Measurements from ENCODE around the gene TM4SF20.
A peak's percentile ranks its signal among the peaks of the same experiment; 100 is the strongest.
"Not testable (repeated sequence)": the region's sequence is repeated elsewhere in the genome, so short reads cannot be mapped to it uniquely, and the experiment has no call there.

TM4SF20 gene

DNA sequence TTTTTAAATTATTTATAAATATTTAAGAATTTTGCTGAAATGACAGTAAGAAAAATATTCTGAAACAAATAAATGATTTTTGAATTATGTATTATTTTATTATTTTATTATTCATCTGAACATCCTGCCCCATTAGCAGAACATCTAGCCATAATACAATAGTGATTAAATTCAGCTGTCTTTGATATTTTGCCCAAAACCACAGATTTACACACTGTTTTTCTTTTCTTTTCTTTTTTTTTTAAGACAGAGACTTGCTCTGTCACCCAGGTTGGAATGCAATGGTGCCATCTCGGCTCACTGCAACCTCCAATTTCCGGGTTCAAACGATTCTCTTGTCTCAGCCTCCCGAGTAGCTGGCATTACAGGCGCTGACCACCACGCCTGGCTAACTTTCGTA lies 10.6 kb upstream of the TM4SF20 start:
- TF ChIP-seq, protein P1, sequence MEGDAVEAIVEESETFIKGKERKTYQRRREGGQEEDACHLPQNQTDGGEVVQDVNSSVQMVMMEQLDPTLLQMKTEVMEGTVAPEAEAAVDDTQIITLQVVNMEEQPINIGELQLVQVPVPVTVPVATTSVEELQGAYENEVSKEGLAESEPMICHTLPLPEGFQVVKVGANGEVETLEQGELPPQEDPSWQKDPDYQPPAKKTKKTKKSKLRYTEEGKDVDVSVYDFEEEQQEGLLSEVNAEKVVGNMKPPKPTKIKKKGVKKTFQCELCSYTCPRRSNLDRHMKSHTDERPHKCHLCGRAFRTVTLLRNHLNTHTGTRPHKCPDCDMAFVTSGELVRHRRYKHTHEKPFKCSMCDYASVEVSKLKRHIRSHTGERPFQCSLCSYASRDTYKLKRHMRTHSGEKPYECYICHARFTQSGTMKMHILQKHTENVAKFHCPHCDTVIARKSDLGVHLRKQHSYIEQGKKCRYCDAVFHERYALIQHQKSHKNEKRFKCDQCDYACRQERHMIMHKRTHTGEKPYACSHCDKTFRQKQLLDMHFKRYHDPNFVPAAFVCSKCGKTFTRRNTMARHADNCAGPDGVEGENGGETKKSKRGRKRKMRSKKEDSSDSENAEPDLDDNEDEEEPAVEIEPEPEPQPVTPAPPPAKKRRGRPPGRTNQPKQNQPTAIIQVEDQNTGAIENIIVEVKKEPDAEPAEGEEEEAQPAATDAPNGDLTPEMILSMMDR (IDR thresholded peaks at IDR 0.05; ENCODE audit: control insufficient read depth, insufficient read depth, low read depth, low read length, missing control alignments), result no peak
- DNase-seq (ENCODE audit: low read depth), result no peak
- H3K4me3 ChIP-seq (ENCODE audit: control insufficient read depth, low read depth, low read length), result no peak overlapping the region

DNA sequence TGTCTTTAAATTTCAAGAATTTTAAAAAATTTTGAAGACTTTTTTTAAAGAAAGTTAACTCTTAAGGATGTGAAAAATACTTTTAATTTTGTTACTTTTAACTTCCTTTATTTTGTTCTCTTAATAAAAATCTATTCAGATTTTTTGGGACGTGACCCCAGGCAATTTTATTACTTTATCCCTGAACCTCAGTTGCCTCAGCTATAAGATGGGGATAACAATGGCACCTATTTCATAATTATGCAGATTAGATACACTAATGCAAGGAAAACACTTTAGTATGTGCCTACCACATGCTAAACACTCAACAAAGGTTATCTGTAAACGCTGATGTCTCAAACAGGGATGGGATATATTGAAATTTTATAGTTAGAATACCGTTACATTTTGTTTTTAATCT lies 10.1 kb upstream of the TM4SF20 start:
- TF ChIP-seq, protein P1 (IDR thresholded peaks at IDR 0.05; ENCODE audit: control insufficient read depth, insufficient read depth, low read depth, low read length, missing control alignments), result no peak
- no peak for DNase-seq (ENCODE audit: low read depth)
- no peak overlapping the region for H3K4me3 ChIP-seq (ENCODE audit: control insufficient read depth, low read depth, low read length)

DNA sequence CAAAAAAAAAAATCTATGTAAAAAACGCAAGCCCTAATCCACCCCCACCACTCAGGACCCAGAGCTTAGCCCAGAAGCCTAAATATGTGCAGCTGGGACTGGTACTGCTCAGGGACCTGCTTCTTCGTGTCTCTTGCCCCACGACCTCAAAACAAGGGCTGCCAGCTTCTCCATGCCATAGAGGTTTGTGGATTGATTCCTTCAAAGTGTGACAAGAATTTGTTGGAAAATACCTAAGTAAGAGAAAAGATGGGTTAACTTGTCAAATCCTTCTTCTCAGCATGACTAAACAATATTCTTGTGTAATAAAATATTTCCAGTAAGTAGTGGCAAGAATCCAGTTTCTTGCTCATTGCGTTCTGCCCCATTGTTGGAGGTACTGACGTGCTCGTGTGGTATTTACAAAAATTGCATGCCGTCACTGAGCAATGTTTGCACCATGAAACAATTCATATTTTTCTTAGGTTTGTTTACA lies 9.5 kb upstream of the TM4SF20 start:
- H3K4me3 ChIP-seq (ENCODE audit: control insufficient read depth, low read depth, low read length), result no peak overlapping the region
- TF ChIP-seq, protein P1 (IDR thresholded peaks at IDR 0.05; ENCODE audit: control insufficient read depth, insufficient read depth, low read depth, low read length, missing control alignments), result no peak
- DNase-seq (ENCODE audit: low read depth), result peak; percentile 98

DNA sequence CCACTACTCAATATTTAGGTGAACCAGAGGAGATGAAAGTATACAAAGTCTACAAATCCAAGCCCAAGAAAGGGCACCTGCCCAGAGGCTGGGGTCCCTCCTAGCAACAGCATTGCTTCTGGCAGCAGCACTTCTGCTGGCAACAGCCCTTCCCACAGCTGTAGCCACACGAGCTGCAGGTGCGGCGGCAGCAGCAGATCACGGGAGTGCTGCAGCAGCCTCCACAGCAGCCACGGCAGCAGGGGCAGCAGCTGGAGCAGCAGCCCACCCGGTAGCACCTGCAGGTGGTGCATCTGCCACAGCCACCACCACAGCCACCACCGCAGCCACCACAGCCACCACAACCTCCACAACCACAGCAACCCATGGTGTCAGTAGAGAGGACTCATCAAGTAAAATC lies 8.5 kb upstream of the TM4SF20 start, which contains the start of gene SCYGR1:
Gene SCYGR1, minus strand, starts transcription at position 367 of the 400 bp plus-strand sequence. Its CDS starts 0 bp downstream, at position 367.
- not testable (repeated sequence) for DNase-seq (ENCODE audit: low read depth); H3K4me3 ChIP-seq (ENCODE audit: control insufficient read depth, low read depth, low read length)

DNA sequence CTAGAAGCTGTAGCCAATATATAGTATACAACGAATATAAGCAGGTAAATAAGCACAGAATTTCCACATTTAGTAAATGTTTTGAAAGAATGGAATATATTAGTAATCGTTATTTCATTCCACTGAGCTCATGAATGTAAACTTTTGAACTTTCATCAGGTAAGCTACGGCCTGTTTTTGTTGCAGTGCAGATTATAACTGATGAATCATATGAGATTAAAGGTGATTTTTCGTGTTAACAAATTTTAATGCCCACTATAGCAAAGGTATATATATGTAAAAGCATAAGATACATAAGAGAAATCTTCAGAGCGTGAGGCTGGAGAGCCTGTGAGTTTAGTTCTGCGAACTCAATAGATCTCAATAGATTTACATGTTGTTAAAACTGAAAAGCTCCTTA lies 7.5 kb upstream of the TM4SF20 start:
- no peak overlapping the region for H3K4me3 ChIP-seq (ENCODE audit: control insufficient read depth, low read depth, low read length)
- TF ChIP-seq, protein P1 (IDR thresholded peaks at IDR 0.05; ENCODE audit: control insufficient read depth, insufficient read depth, low read depth, low read length, missing control alignments), result no peak
- no peak for DNase-seq (ENCODE audit: low read depth)

DNA sequence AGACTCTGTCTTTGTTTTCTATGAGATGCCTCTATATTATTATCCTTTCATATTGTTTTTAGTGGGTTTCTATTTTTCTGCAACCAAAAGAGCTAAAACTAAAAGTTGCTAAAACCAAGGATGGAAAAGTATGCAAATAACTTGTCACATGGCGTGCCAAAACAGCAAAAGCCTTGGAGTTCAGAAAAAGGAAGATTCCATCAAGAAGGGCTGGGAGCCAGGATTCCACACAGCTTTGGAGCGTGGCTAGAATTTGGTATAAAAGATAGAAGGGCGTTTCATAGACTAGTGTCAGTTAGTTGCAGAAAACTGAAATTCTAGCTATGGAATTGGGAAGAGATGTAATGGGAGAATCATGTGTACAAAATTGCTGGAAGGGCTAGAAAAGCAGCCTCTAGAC lies 4.6 kb upstream of the TM4SF20 start:
- TF ChIP-seq, protein P1 (IDR thresholded peaks at IDR 0.05; ENCODE audit: control insufficient read depth, insufficient read depth, low read depth, low read length, missing control alignments), result no peak

DNA sequence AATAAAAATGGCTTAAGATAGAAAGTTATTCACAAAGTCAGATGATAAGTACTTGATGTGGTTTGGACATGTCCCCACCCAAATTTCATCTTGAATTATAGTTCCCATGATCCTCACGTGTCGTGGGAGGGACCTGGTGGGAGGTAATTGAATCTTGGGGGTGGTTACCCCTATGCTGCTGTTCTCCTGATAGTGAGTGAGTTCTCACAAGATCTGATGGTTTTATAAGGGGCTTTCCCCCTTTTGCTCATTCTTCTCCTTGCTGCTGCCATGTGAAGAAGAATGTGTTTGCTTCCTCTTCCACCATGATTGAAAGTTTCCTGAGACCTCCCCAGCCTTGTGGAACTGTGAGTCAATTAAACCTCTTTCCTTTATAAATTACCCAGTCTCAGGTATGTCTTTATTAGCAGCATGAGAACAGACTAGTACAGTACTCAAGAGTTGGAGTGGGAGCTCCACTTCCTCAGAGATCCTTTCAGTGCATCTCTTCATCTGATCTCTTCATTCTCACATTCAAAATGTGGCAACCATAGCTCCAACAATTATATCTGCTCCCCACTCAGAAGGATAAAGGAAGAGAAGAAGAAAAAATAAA lies 3.2 kb upstream of the TM4SF20 start:
- not testable (repeated sequence) for DNase-seq (ENCODE audit: low read depth); H3K4me3 ChIP-seq (ENCODE audit: control insufficient read depth, low read depth, low read length)

More for the DNA sequence above, 4.6 kb upstream of the TM4SF20 start:
- no peak for DNase-seq (ENCODE audit: low read depth)
- H3K4me3 ChIP-seq (ENCODE audit: control insufficient read depth, low read depth, low read length), result no peak overlapping the region

DNA sequence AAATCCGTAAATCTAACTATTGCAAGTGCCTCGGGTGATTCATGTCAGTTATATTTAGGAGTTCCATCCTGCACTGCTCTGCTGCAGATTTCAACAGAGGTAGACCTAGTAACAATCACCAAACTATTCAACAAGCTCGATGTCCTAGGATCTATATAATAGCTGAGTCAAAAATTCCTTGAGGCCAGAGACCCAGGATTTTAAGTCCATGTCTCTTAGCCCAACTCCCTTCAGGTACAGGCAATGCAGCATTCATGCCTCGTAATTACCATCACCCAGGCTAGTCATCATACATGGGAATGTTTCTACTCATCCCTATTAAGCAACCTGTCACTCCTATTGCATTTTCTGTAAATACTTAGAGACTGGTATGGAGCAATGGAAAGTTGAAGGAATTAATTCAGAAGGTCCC lies 729 bp downstream of the TM4SF20 start:
- H3K4me3 ChIP-seq (ENCODE audit: control insufficient read depth, low read depth, low read length), result no peak overlapping the region
- TF ChIP-seq, protein P1 (IDR thresholded peaks at IDR 0.05; ENCODE audit: control insufficient read depth, insufficient read depth, low read depth, low read length, missing control alignments), result no peak
- DNase-seq (ENCODE audit: low read depth), result peak; percentile 62

All from AG09309 (cell line).